ENCODE measurements around the gene SLC16A1.
"Not testable (repeated sequence)": the region's sequence is repeated elsewhere in the genome, so short reads cannot be mapped to it uniquely, and the experiment has no call there.

The SLC16A1 gene

GRCh38 chr1:112923234-112923958 is 32.6 kb downstream of the SLC16A1 start:
- no peak for DNase-seq

DNA sequence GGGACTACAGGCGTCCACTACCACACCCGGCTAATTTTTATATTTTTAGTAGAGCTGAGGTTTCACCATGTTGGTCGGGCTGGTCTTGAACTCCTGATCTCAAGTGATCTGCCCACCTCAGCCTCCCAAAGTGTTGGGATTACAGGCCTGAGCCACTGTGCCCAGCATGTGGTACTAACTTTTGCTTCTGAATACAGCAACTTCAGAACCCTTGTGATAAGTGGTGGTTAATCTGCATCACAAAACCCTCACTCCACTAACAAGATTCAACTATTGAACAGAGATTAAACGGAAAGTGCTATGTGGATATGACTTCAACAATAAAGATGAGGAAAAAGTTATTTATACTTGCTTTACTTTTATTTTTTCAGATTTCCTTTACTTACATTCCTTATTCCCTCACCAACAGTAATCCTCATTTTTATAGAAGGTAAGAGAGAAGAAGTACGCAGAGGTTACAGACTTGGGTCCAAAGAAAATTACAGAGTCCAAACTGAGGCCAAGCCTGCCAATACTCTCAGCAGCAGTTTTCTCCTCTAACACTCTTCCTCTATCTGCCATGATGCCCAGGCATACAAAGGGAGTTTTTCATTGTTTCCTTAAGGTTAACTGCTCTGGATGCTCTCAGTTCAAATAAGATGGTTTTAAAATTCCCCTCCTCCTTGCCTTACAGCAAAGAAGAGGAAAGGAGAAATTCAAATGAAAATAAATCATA is 44.3 kb downstream of the SLC16A1 start:
- no peak for DNase-seq

- no peak for DNase-seq
These were observed 46.1 kb downstream of the SLC16A1 start for GRCh38 chr1:112909847-112910246.

GRCh38 chr1:112906150-112906698 is 49.8 kb downstream of the SLC16A1 start:
- DNase-seq: no peak

GRCh38 chr1:112905395-112906149 is 50.4 kb downstream of the SLC16A1 start:
- no peak for DNase-seq

DNA sequence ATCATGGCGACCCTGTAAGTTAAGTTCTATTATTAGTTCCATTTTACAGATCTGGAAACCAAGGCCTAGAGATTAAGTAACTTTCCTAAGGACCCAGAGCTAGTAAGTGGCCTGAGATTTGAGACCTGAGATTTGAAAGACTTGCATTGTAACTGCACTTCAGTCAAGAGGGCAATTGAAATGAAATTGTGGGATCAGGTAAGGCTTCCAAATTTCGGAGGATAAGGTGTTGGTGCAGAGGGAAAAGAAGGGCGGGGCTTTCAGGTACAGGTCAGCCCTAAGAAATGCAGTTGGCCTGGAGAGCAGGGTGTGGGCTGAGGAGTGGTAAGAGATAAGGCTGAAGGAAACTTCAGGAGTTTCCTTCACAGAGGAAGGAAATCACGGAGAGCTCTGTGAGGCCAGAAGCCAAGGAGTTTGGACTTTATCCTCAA is 51.1 kb downstream of the SLC16A1 start:
- no peak for DNase-seq

GRCh38 chr1:112904071-112904830 is 51.7 kb downstream of the SLC16A1 start:
- DNase-seq: no peak

DNA sequence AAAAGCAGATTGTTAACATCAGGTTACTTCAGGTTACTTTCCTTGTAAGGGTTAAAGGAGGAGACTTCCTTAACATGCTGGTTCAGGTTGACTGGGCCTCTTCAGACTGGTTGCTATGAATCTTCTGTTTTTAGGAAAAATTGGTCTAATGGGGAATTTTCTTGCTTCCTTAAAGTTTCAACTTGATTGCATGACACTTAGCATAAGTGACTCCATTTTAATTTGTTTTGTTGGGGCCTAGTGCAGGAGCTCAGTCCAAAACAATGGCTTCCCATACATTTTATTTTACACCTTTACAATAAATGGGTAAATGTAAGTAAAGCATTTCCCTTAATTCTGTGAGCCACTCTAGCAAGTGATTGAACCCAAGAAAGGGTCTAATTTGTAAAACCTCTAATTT is 53.8 kb downstream of the SLC16A1 start:
- no peak for DNase-seq

DNA sequence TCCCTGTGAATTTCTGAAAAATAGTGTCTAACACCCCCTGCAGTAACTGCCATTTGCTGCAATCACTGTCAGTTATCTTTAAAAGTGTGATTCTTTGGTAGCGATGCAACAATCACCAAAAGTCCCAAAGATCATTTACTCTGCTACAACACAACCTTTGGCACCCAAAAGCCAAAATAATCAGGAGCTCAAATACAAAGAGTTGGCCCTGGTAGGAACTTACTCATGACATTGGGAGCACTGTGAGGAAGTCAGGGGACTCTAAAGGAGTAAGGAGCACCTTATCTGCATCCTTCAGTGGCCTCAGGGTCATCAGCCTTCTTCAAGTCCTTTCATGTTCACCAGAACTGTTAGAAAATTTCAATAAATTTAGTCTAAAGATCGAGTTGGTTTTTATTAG is 54.6 kb downstream of the SLC16A1 start:
- no peak for DNase-seq

GRCh38 chr1:112896783-112897182 is 59.2 kb downstream of the SLC16A1 start:
- DNase-seq: no peak

DNA sequence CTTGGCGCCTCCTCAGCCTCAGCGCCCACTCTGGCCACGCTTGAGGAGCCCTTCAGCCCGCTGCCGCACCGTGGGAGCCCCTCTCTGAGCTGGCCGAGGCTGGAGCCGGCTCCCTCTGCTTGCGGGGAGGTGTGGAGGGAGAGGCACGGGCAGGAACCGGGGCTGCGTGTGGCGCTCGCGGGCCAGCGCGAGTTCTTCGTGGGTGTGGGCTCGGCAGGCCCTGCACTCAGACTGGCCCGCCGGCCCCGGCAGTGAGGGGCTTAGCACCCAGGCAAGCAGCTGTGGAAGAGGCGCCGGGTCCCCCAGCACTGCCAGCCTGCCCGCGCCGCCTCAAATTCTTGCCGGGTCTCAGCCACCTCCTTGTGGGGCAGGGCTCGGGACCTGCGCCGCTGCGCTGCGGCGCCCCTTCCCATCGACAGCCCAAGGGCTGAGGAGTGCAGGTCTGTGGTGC is 61.4 kb downstream of the SLC16A1 start:
- no peak for DNase-seq

GRCh38 chr1:112894010-112894292 is 62.0 kb downstream of the SLC16A1 start:
- no peak for DNase-seq

- no peak for DNase-seq
These were observed 62.5 kb downstream of the SLC16A1 start for GRCh38 chr1:112893288-112894009.

DNA sequence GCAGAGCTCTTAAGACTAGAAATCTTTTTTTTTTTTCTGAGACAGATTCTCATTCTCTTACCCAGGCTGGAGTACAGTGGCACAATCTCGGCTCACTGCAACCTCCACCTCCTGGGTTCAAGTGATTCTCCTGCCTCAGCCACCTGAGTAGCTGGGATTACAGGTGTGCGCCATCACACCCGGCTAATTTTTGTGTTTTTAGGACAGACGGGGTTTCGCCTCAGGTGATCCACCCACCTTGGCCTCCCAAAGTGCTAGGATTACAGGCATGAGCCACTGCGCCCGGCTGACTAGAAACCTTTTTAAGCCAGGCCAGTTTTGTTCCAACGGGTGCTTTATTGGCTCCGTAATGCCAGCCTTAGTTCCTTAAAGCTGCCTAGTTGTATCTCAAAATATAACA is 66.1 kb downstream of the SLC16A1 start:
- DNase-seq: not testable (repeated sequence)

- no peak for DNase-seq
These were observed 66.8 kb downstream of the SLC16A1 start for GRCh38 chr1:112889052-112889768.

- no peak for DNase-seq
These were observed 67.4 kb downstream of the SLC16A1 start for GRCh38 chr1:112888630-112889029.

GRCh38 chr1:112887599-112888283 is 68.3 kb downstream of the SLC16A1 start:
- DNase-seq: no peak

DNA sequence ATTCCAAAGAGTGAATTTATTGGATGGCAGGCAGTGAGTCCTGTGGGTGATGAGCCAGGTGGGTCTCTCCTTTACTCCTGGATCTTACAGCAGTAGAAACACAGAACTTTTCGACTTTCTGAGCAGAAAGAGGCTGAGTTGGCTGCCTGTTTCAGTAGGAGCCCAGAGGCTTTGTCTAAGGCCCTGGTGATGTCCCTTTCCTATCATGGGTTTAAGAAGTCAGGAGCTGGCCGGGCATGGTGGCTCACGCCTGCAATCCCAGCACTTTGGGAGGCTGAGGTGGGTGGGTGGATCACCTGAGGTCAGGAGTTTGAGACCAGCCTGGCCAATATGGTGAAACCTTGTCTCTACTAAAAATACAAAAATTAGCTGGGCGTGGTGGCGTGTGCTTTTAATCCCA is 71.0 kb downstream of the SLC16A1 start:
- DNase-seq: not testable (repeated sequence)

- no peak for DNase-seq
These were observed 73.7 kb downstream of the SLC16A1 start for GRCh38 chr1:112882271-112882744.

DNA sequence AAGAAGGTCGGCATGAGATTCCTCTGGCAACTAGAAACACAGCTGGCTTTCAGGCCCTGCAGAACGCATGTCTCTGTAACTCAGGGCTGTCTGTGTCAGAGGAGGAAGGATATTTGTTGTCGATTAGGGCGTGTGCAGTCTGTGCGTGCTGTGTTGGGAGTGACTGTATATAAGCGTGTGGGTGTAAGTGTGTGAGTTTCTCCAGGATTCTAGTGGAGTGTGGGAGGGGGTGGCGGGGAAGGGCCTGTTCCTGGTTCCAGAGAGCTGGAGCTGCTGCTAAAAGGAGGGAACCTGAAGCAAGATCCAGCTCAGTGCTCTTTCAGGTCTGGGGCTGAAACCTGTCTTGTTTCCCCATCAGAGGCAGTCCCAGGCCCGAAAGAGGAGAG is 74.3 kb downstream of the SLC16A1 start:
- DNase-seq: no peak

GRCh38 chr1:112879834-112880233 is 76.2 kb downstream of the SLC16A1 start:
- DNase-seq: no peak

All from NCI-H510A treated with DMSO at 0.1 percent for 48 hours (cell line).